Ovary (tissue), 9 donors: Measurements from ENCODE around the gene SURF1. TPM values are rescaled to one million over a fixed set of nuclear protein-coding genes. Genes with fewer than 3 reads are reported as not detected.
"Not testable (repeated sequence)": the region's sequence is repeated elsewhere in the genome, so short reads cannot be mapped to it uniquely, and the experiment has no call there.

ENCODE experiments used
- DNase-seq, 5 donors: peaks; one replicate each; pipeline ENCODE4 v3.0.0-alpha.2; 2019 to 2020
- H3K27ac ChIP-seq, 2 donors: fragments of 200-600 bp; one replicate each; pipeline versions ENCODE4 v1.5.1 to v1.8.0; 2019 to 2022
- H3K27me3 ChIP-seq: fragments of 200-600 bp; one replicate; pipeline ENCODE4 v1.8.0; 2022
- H3K36me3 ChIP-seq: fragments of 200-600 bp; sonication (generic); one replicate; pipeline ENCODE4 v1.5.1; 2019
- H3K4me1 ChIP-seq: one replicate; pipeline ENCODE4 v1.8.1; 2013; ENCODE audit warnings: mild to moderate bottlenecking, moderate library complexity; ENCODE audit not compliant: insufficient read depth
- H3K4me3 ChIP-seq: fragments of 200-600 bp; sonication (generic); one replicate; pipeline ENCODE4 v1.5.1; 2017
- H3K9me3 ChIP-seq, 2 donors: fragments of 200-600 bp in 1 of 2; sonication (generic) in 1 of 2; one replicate each; pipeline versions ENCODE4 v1.5.1 to v1.8.1; 2013 to 2019; ENCODE audit warnings: mild to moderate bottlenecking in 1 of 2, moderate library complexity in 1 of 2
- EP300 ChIP-seq: sonication (generic); formaldehyde crosslinking; IDR thresholded peaks from one replicate; pipeline ENCODE4 v1.6.1; 2017; ENCODE audit warnings: antibody characterized with exemption
- POLR2A ChIP-seq: fragments of 450-650 bp; IDR thresholded peaks from one replicate; pipeline ENCODE4 v1.6.1; 2017; ENCODE audit warnings: antibody characterized with exemption, mild to moderate bottlenecking, moderate library complexity
- WGBS, 3 donors: extraction: QIAGEN DNeasy Blood & Tissue Kit in 1 of 3; methylation state at CpG; one replicate each; pipeline versions ENCODE4 v1.1.5 to v1.1.7; 2013 to 2017; 5-methylcytosine and 5-hydroxymethylcytosine counted together
- intact Hi-C, 4 donors: fragments of 100-400 bp; cut with DNase I; formaldehyde crosslinking; loops; one replicate each; pipeline versions ENCODE4 v1.11.0 to v1.15.1; 2022 to 2023
- polyA plus RNA-seq, 2 donors: library from polyadenylated mRNA; stranded (reverse); fragments of 200-250 nt in 1 of 2; fragments of 350-450 nt in 1 of 2; fragmentation: Illumina TruSeq in 1 of 2; extraction: RNeasy Lipid Tissue Mini Kit (QIAGEN cat#74804) in 1 of 2; gene quantifications; one replicate each; pipeline ENCODE4 v1.2.3, GENCODE V29; 2013 to 2014
- total RNA-seq, 7 donors: library from RNA; depleted of rRNA in 2 of 7; stranded (reverse); fragments of >200 nt in 2 of 7; fragmentation: NEBNext Ultra II Directional in 3 of 7; extraction: Animal tissue kit (Norgen Biotek cat#: 25700) in 3 of 7; gene quantifications; one replicate each; pipeline versions ENCODE4 v1.1.0 to v1.2.4, GENCODE V29; 2016 to 2023
- TF ChIP-seq, protein P1 (sequence below), 3 donors: fragments of 450-650 bp in 2 of 3; fragments of 200-600 bp in 1 of 3; IDR thresholded peaks; one replicate each; pipeline versions ENCODE4 v1.5.1 to v1.8.0; 2016 to 2022; ENCODE audit warnings: antibody characterized with exemption in 3 of 3, mild to moderate bottlenecking in 1 of 3
- donor health status: DM: no; HTN: no; CAD: no; lungs with moderate emphysema.
- donor health status: DM: no; HTN: no; CAD: no.
- donor health status: Bipolar disorder and iron deficiency.
- donor health status: DM: yes; HTN: yes; CAD: no.
- donor health status: DM: no; HTN: no; CAD: no.
- donor health status: DM: yes; HTN: yes; CAD: no.

SURF1 gene
- total and polyA plus RNA-seq, 9 donors, result 23.5 to 51.3 (median 35.6) TPM

DNA sequence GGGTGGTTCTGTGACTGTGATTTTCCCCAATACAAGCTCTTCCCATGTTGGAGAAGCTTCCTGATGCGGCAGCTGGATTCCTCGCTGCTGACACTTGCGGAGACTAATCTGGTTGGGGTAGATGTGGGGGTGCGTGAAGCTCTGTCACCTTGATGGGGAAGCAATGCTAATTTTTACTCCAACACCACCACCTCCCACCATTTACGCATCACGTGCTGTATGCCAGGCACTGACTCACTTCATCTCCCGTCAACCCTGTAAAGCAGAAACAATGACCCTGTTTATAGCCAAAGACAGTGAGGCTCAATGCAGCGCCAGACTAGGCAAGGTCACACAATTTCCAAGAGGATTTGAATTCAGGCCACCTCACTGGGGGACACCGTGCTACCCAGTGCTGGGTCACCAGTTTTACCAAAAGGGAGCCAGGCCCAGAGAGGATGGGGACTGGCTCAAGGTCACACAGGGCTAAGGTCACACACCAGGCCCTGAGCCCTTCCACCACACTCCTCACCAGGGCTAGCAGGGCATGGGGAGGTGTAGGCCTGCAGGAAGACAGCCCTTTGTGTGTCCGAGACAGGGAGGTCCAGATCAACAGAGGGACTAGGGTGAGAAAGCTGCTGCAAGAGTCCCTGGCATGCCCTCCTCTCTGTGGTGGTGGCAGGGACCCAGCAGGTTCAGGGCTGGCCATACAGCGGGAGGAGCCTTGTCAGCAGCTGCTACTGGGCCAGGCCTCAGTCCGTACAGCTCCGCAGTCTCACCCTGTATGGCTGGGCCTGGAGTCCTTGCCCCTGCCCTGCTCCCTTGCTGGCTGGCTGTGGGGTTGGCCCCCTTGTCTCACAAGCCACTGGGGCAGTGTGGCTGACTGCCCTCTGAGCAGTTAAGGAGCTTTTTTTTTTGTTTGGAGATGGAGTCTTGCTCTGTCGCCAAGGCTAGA lies 23.1 kb upstream of the SURF1 start:
- Histone ChIP-seq H3K27me3 (no peaks in the 10 kb centered on the region), H3K4me3 (no peak overlapping the region), H3K4me1 (no peaks in the 10 kb centered on the region), H3K9me3 (no peaks in the 10 kb centered on the region), H3K27ac (no peak overlapping the region), H3K36me3 (no peaks in the 10 kb centered on the region)
- TF ChIP-seq EP300 (no peak), POLR2A (no peak)
- TF ChIP-seq, protein P1, sequence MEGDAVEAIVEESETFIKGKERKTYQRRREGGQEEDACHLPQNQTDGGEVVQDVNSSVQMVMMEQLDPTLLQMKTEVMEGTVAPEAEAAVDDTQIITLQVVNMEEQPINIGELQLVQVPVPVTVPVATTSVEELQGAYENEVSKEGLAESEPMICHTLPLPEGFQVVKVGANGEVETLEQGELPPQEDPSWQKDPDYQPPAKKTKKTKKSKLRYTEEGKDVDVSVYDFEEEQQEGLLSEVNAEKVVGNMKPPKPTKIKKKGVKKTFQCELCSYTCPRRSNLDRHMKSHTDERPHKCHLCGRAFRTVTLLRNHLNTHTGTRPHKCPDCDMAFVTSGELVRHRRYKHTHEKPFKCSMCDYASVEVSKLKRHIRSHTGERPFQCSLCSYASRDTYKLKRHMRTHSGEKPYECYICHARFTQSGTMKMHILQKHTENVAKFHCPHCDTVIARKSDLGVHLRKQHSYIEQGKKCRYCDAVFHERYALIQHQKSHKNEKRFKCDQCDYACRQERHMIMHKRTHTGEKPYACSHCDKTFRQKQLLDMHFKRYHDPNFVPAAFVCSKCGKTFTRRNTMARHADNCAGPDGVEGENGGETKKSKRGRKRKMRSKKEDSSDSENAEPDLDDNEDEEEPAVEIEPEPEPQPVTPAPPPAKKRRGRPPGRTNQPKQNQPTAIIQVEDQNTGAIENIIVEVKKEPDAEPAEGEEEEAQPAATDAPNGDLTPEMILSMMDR (IDR thresholded peaks at IDR 0.05), result no peak
- intact Hi-C loops, result no loop called here
- no peak for DNase-seq
- WGBS, 3 donors, result 91 to 93% (median 92%) methylated on average over 13 to 14 of the region's 14 CpGs

GRCh38 chr9:133378408-133378962 lies 22.2 kb upstream of the SURF1 start:
- Histone ChIP-seq H3K27ac (no peak overlapping the region), H3K4me1 (no peaks in the 10 kb centered on the region), H3K36me3 (no peaks in the 10 kb centered on the region), H3K27me3 (no peaks in the 10 kb centered on the region), H3K4me3 (no peak overlapping the region), H3K9me3 (no peaks in the 10 kb centered on the region)
- no peak for DNase-seq
- intact Hi-C loops, result no loop called here
- no peak for TF ChIP-seq EP300
- TF ChIP-seq POLR2A, result no peak
- TF ChIP-seq, protein P1 (IDR thresholded peaks at IDR 0.05), result no peak
- 80 to 92% (median 84%) methylated on average over 1 of the region's 1 CpG for WGBS, 3 donors

GRCh38 chr9:133377721-133378216 lies 21.5 kb upstream of the SURF1 start:
- Histone ChIP-seq H3K36me3 (no peaks in the 10 kb centered on the region), H3K4me3 (no peak overlapping the region), H3K27ac (no peak overlapping the region), H3K4me1 (no peaks in the 10 kb centered on the region), H3K27me3 (no peaks in the 10 kb centered on the region), H3K9me3 (no peaks in the 10 kb centered on the region)
- intact Hi-C loops, result no loop called here
- 73 to 84% (median 78%) methylated on average over 6 of the region's 6 CpGs for WGBS, 3 donors
- TF ChIP-seq, protein P1 (IDR thresholded peaks at IDR 0.05), result no peak
- TF ChIP-seq EP300 (no peak), POLR2A (no peak)
- no peak for DNase-seq

GRCh38 chr9:133377280-133377679 lies 21.0 kb upstream of the SURF1 start:
- H3K4me1 ChIP-seq, intact Hi-C loops, H3K27ac ChIP-seq, H3K9me3 ChIP-seq, H3K27me3 ChIP-seq, H3K36me3 ChIP-seq, H3K4me3 ChIP-seq, DNase-seq: not testable (repeated sequence)
- WGBS, 3 donors, result 86 to 89% (median 88%) methylated on average over 14 of the region's 14 CpGs
